K562 (cell line): Measurements from ENCODE around the gene DPYSL4. TPM values are rescaled to one million over a fixed set of nuclear protein-coding genes. Genes with fewer than 3 reads are reported as not detected.

Experiments
- ATAC-seq: fragments of 200-7000 bp; cut with Tn5 transposase; 3 replicates; pipeline ENCODE4 v1.9.1; 2020; ENCODE audit warnings: moderate library complexity
- BruUV-seq: library from RNA; stranded (reverse); fragments of 400-500 nt; replicated peaks from 2 replicates; lab custom pipeline; 2021; lab: Mats Ljungman, UMichigan
- CTCF ChIA-PET: fragments of 300-600 bp; formaldehyde crosslinking; extraction: SDS; loops from one replicate; lab custom pipeline; 2021; ENCODE audit warnings: low intra/inter-chr PET ratio; lab: Yijun Ruan, JAX
- POLR2A ChIA-PET: fragments of 300-600, 350-650 bp; sonication (Branson Sonifier 250); formaldehyde crosslinking; extraction: SDS; loops from one replicate; lab custom pipeline; 2021; ENCODE audit warnings: antibody characterized with exemption, inconsistent platforms; lab: Yijun Ruan, JAX
- DNase-seq, 4 experiments: peaks; one replicate each; pipeline versions ENCODE4 v3.0.0 to v3.0.0-alpha.2; 2011 to 2018; ENCODE audit warnings: low spot score in 3 of 4, mixed read lengths in 3 of 4; ENCODE audit errors: extremely low read depth in 1 of 4
- FAIRE-seq: peaks from 2 replicates; lab custom pipeline; 2011; peaks lifted over from hg19 to GRCh38; lab: Jason Lieb, UNC
- H2AFZ ChIP-seq: 2 replicates; pipeline ENCODE4 v1.6.0; 2011; ENCODE audit warnings: low read depth, low read length, control low read depth, inconsistent platforms
- H3K27ac ChIP-seq: fragments of 200-600 bp; 3 replicates; pipeline ENCODE4 v1.8.0; 2011; ENCODE audit warnings: low read depth, mild to moderate bottlenecking, control low read depth, inconsistent platforms, low read length, moderate library complexity, mixed read lengths; ENCODE audit errors: extremely low read depth
- H3K27me3 ChIP-seq, 2 experiments: fragments of 300-600 bp in 1 of 2; 2 replicates in 1 of 2; 3 replicates in 1 of 2; pipeline versions ENCODE4 v1.6.0 to v1.8.0; 2011; ENCODE audit warnings: inconsistent platforms in 2 of 2, low read length in 2 of 2, mild to moderate bottlenecking in 1 of 2, mixed read lengths in 1 of 2, moderate library complexity in 1 of 2; ENCODE audit not compliant: control insufficient read depth in 2 of 2, insufficient read depth in 2 of 2
- H3K36me3 ChIP-seq: fragments of 300-600 bp; 3 replicates; pipeline ENCODE4 v1.8.0; 2011; ENCODE audit warnings: mild to moderate bottlenecking, low read length, inconsistent platforms; ENCODE audit not compliant: control insufficient read depth, insufficient read depth
- H3K4me1 ChIP-seq, 2 experiments: fragments of 200-600 bp in 1 of 2; replicated peaks in 1 of 2; 2 replicates in 1 of 2; 3 replicates in 1 of 2; pipeline versions ENCODE4 v1.5.1 to v1.8.0; 2011; ENCODE audit warnings: inconsistent platforms in 2 of 2, low read length in 2 of 2, mild to moderate bottlenecking in 1 of 2, mixed read lengths in 1 of 2, moderate library complexity in 1 of 2; ENCODE audit not compliant: control insufficient read depth in 2 of 2, insufficient read depth in 2 of 2
- H3K4me2 ChIP-seq: 2 replicates; pipeline ENCODE4 v1.6.1; 2011; ENCODE audit warnings: low read length, control low read depth, inconsistent platforms, mixed read lengths; ENCODE audit not compliant: insufficient read depth
- H3K4me3 ChIP-seq: fragments of 200-600 bp; sonication (generic), shearing (Covaris generic); 2 replicates; pipeline ENCODE4 v1.5.1; 2016; ENCODE audit warnings: control low read depth, inconsistent platforms
- H3K79me2 ChIP-seq: fragments of 200-600 bp; 3 replicates; pipeline ENCODE4 v1.8.0; 2011; ENCODE audit warnings: low read length, inconsistent platforms; ENCODE audit not compliant: control insufficient read depth, insufficient read depth
- H3K9ac ChIP-seq, 2 experiments: 2 replicates each; pipeline versions ENCODE4 v1.6.0 to v1.6.1; 2011; ENCODE audit warnings: low read depth in 2 of 2, low read length in 2 of 2, control low read depth in 1 of 2, inconsistent platforms in 1 of 2, mild to moderate bottlenecking in 1 of 2, mixed read lengths in 1 of 2; ENCODE audit not compliant: insufficient read depth in 1 of 2
- H3K9me1 ChIP-seq: one replicate; pipeline ENCODE4 v1.6.0; 2011; ENCODE audit warnings: inconsistent platforms, mild to moderate bottlenecking, low read length, moderate library complexity; ENCODE audit not compliant: control insufficient read depth, insufficient read depth
- H3K9me3 ChIP-seq: replicated peaks from 2 replicates; pipeline ENCODE4 v1.5.1; 2011; ENCODE audit warnings: low read depth, low read length, inconsistent platforms; ENCODE audit not compliant: control insufficient read depth, insufficient read depth
- H4K20me1 ChIP-seq: replicated peaks from 2 replicates; pipeline ENCODE4 v1.6.1; 2011; ENCODE audit warnings: low read length, inconsistent platforms, mixed read lengths; ENCODE audit not compliant: control insufficient read depth, insufficient read depth
- CEBPG ChIP-seq, 3 experiments: fragments of 200-800 bp in 1 of 3; sonication (Bioruptor generic) in 1 of 3; sonication (generic) in 1 of 3; formaldehyde crosslinking in 1 of 3; IDR thresholded peaks in 2 of 3; conservative IDR thresholded peaks in 1 of 3; 2 replicates each; pipeline versions ENCODE4 v1.6.1 to v1.8.0; 2016 to 2022; ENCODE audit warnings: missing compliant biosample characterization in 2 of 3, missing genetic modification characterization in 2 of 3, mild to moderate bottlenecking in 1 of 3, missing genetic modification reagents in 1 of 3
- FOXP1 ChIP-seq: sonication (generic); formaldehyde crosslinking; IDR thresholded peaks from 2 replicates; pipeline ENCODE4 v1.8.0; 2022; ENCODE audit warnings: mild to moderate bottlenecking, missing genetic modification reagents
- NFRKB ChIP-seq: fragments of 450-650 bp; IDR thresholded peaks from 2 replicates; pipeline ENCODE4 v1.6.1; 2016; ENCODE audit warnings: low read depth
- NR2C2 ChIP-seq, 2 experiments: fragments of 200-800 bp in 1 of 2; sonication (Bioruptor generic) in 1 of 2; sonication (generic) in 1 of 2; formaldehyde crosslinking in 1 of 2; IDR thresholded peaks; 2 replicates each; pipeline versions ENCODE4 v1.6.1 to v1.8.0; 2016 to 2022; ENCODE audit warnings: mild to moderate bottlenecking in 1 of 2, missing compliant biosample characterization in 1 of 2, missing genetic modification characterization in 1 of 2, missing genetic modification reagents in 1 of 2
- POLR2H ChIP-seq: IDR thresholded peaks from 2 replicates; pipeline ENCODE4 v1.6.1; 2016; ENCODE audit warnings: missing genetic modification characterization, low read depth, mild to moderate bottlenecking, control low read depth, missing compliant biosample characterization, moderate library complexity
- SMC3 ChIP-seq: conservative IDR thresholded peaks from 2 replicates; pipeline ENCODE4 v1.6.1; 2011; ENCODE audit warnings: low read depth, low read length, improper control_type of control experiment; ENCODE audit not compliant: insufficient read depth
- SRSF3 ChIP-seq: fragments of 200-400 bp; formaldehyde crosslinking; IDR thresholded peaks from 2 replicates; pipeline ENCODE4 v1.6.1; 2016; ENCODE audit warnings: mild to moderate bottlenecking, low read length, moderate library complexity; ENCODE audit not compliant: insufficient read depth
- TARDBP ChIP-seq: fragments of 450-650 bp; IDR thresholded peaks from 2 replicates; pipeline ENCODE4 v1.6.1; 2016
- THRAP3 ChIP-seq: fragments of 450-650 bp; IDR thresholded peaks from 2 replicates; pipeline ENCODE4 v1.6.1; 2016; ENCODE audit warnings: mild to moderate bottlenecking, inconsistent platforms, borderline replicate concordance
- ZFX ChIP-seq: sonication (generic); formaldehyde crosslinking; IDR thresholded peaks from 2 replicates; pipeline ENCODE4 v1.8.0; 2022; ENCODE audit warnings: mild to moderate bottlenecking, missing genetic modification reagents, moderate library complexity
- ZNF143 ChIP-seq: sonication (generic); formaldehyde crosslinking; IDR thresholded peaks from 2 replicates; pipeline ENCODE4 v1.9.0; 2022; ENCODE audit warnings: mild to moderate bottlenecking, missing genetic modification reagents
- ZNF584 ChIP-seq: fragments of 200-800 bp; sonication (Bioruptor generic); IDR thresholded peaks from 2 replicates; pipeline ENCODE4 v1.6.1; 2016; ENCODE audit warnings: low read depth, mild to moderate bottlenecking, missing genetic modification characterization, missing compliant biosample characterization
- WGBS: fragments of 100-300 bp; shearing (Covaris generic); methylation state at CpG from one replicate; pipeline ENCODE4 v1.1.6; 2016; ENCODE audit warnings: low coverage, mixed read lengths; ENCODE audit not compliant: insufficient coverage; ENCODE audit errors: missing lambda C conversion rate; 5-methylcytosine and 5-hydroxymethylcytosine counted together
- in situ Hi-C: fragments of 300-500 bp; cut with MboI; formaldehyde crosslinking; loops from 4 replicates; pipeline ENCODE4 v1.15.0; 2018; ENCODE audit warnings: inconsistent platforms, mixed read lengths
- intact Hi-C: fragments of 100-400 bp; cut with micrococcal nuclease; formaldehyde crosslinking; loops from 2 replicates; pipeline ENCODE4 v1.14.2; 2022
- polyA plus RNA-seq, 8 experiments: library from polyadenylated mRNA; depleted of rRNA in 4 of 8; stranded (reverse) in 5 of 8; unstranded in 3 of 8; fragments of >200 nt; fragmentation: Nextera tagmentation in 2 of 8; fragmentation: Illumina TruSeq in 1 of 8; extraction: Ambion mirVana in 2 of 8; extraction: Trizol in 1 of 8; gene quantifications; 2 replicates each; pipeline versions ENCODE4 v1.2.1 to v1.2.3, GENCODE V29; 2011 to 2014; ENCODE audit warnings: inconsistent platforms in 1 of 8, missing spikeins in 1 of 8
- total RNA-seq, 7 experiments: library from RNA; depleted of rRNA in 6 of 7; stranded (reverse); fragments of >200 nt in 6 of 7; fragmentation: Illumina TruSeq in 2 of 7; extraction: Trizol in 2 of 7; gene quantifications; 2 replicates each; pipeline versions ENCODE4 v1.2.1 to v1.2.3, GENCODE V29; 2011 to 2021; ENCODE audit warnings: low replicate concordance in 1 of 7
- TF ChIP-seq, protein P1 (sequence below): fragments of 200-800 bp; sonication (Bioruptor generic); IDR thresholded peaks from 2 replicates; pipeline ENCODE4 v1.6.1; 2016; ENCODE audit warnings: missing genetic modification characterization, missing compliant biosample characterization

DPYSL4 gene
- total and polyA plus RNA-seq, 9 of the 15 experiments (the other 6 are each of a cell fraction or from before 2014, with no cell fraction given) = 0.03 TPM; not detected in 8

- no peaks in the 10 kb centered on the region for H3K79me2 ChIP-seq
- WGBS = 18% methylated on average over 7 of the region's 10 CpGs
- no peak for TF ChIP-seq NFRKB
- TF ChIP-seq, protein P1, sequence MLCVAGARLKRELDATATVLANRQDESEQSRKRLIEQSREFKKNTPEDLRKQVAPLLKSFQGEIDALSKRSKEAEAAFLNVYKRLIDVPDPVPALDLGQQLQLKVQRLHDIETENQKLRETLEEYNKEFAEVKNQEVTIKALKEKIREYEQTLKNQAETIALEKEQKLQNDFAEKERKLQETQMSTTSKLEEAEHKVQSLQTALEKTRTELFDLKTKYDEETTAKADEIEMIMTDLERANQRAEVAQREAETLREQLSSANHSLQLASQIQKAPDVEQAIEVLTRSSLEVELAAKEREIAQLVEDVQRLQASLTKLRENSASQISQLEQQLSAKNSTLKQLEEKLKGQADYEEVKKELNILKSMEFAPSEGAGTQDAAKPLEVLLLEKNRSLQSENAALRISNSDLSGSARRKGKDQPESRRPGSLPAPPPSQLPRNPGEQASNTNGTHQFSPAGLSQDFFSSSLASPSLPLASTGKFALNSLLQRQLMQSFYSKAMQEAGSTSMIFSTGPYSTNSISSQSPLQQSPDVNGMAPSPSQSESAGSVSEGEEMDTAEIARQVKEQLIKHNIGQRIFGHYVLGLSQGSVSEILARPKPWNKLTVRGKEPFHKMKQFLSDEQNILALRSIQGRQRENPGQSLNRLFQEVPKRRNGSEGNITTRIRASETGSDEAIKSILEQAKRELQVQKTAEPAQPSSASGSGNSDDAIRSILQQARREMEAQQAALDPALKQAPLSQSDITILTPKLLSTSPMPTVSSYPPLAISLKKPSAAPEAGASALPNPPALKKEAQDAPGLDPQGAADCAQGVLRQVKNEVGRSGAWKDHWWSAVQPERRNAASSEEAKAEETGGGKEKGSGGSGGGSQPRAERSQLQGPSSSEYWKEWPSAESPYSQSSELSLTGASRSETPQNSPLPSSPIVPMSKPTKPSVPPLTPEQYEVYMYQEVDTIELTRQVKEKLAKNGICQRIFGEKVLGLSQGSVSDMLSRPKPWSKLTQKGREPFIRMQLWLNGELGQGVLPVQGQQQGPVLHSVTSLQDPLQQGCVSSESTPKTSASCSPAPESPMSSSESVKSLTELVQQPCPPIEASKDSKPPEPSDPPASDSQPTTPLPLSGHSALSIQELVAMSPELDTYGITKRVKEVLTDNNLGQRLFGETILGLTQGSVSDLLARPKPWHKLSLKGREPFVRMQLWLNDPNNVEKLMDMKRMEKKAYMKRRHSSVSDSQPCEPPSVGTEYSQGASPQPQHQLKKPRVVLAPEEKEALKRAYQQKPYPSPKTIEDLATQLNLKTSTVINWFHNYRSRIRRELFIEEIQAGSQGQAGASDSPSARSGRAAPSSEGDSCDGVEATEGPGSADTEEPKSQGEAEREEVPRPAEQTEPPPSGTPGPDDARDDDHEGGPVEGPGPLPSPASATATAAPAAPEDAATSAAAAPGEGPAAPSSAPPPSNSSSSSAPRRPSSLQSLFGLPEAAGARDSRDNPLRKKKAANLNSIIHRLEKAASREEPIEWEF = no peak
- TF ChIP-seq ZNF584 (CRISPR knock-in tag) = no peak
- TF ChIP-seq NR2C2 (CRISPR knock-in tag; IDR thresholded peaks at IDR 0.05) = no peak
- no peak for TF ChIP-seq NR2C2 (tag; IDR thresholded peaks at IDR 0.05)
- no peak for TF ChIP-seq POLR2H (tag)
- TF ChIP-seq SMC3 = no peak
- no peak for TF ChIP-seq SRSF3
- TF ChIP-seq THRAP3 = no peak
- no peak for TF ChIP-seq TARDBP
- TF ChIP-seq CEBPG (CRISPR knock-in tag; IDR thresholded peaks at IDR 0.05) = no peak
- TF ChIP-seq CEBPG (tag; conservative IDR thresholded peaks at IDR 0.05 in 1 of 2, IDR thresholded peaks at IDR 0.05 in 1 of 2) = no peak
- no peak for TF ChIP-seq ZFX (CRISPR knock-in tag)
- TF ChIP-seq ZNF143 (CRISPR knock-in tag) = no peak
- no peak for TF ChIP-seq FOXP1 (CRISPR knock-in tag)
- TF ChIP-seq, all 486 proteins: peak for 0
- ATAC-seq (no peak), FAIRE-seq (no peak), DNase-seq (no peak)
- Histone ChIP-seq H3K27ac (no peak overlapping the region), H3K36me3 (no peaks in the 10 kb centered on the region), H3K9me1 (no peaks in the 10 kb centered on the region), H3K4me3 (no peak overlapping the region), H4K20me1 (peaks cover 5% of the 10 kb centered on the region; the same call in 1 of the 2 replicates), H3K27me3 (peaks cover 0 to 19% of the 10 kb centered on the region in 2 experiments; a peak in 2 of 5 replicates), H3K9me3 (no peaks in the 10 kb centered on the region), H3K4me2 (no peak overlapping the region), H3K9ac (no peak overlapping the region), H2AFZ (no peak overlapping the region), H3K4me1 (peaks cover 0 to 17% of the 10 kb centered on the region in 2 experiments; a peak in 3 of 5 replicates)
- ChIA-PET POLR2A (interaction anchor here (0.7 kb wide), 1 partner anchor 760 kb away, joined by 3 read pairs; no protein-coding TSS in a partner anchor), CTCF (no interaction called here)
- in situ Hi-C loops (no loop called here), intact Hi-C loops (no loop called here)
- BruUV-seq = no TSS peak
These were observed 24.0 kb upstream of the DPYSL4 start for GRCh38 chr10:132162590-132163277.
